Glomerular visceral epithelial cell (primary cell): Measurements from ENCODE around the gene PSMD14.

Experiments
- DNase-seq: peaks from one replicate; pipeline ENCODE4 v3.0.0-alpha.2; 2016; ENCODE audit errors: extremely low spot score

Gene PSMD14

GRCh38 chr2:161448431-161448830 is 140.2 kb downstream of the PSMD14 start:
- DNase-seq = no peak
